ENCODE measurements around the gene PKD1.

GRCh38 chr16:2180461-2180860 lies 44.8 kb upstream of the PKD1 start:
- TF ChIP-seq POLR2A (IDR thresholded peaks at IDR 0.05; ENCODE audit: low read depth, low read length), result no peak
- TF ChIP-seq TAF1 (IDR thresholded peaks at IDR 0.05; ENCODE audit: borderline replicate concordance, low read depth, low read length), result no peak

Data from GM12892 (cell line).